ENCODE results near the gene MOCS3. TPM values are rescaled to one million over a fixed set of nuclear protein-coding genes. Genes with fewer than 3 reads are reported as not detected.

Gene MOCS3
- polyA plus RNA-seq, 2 of the 4 experiments (the other 2 are of a cell fraction), result 4.8 to 5.7 TPM

DNA sequence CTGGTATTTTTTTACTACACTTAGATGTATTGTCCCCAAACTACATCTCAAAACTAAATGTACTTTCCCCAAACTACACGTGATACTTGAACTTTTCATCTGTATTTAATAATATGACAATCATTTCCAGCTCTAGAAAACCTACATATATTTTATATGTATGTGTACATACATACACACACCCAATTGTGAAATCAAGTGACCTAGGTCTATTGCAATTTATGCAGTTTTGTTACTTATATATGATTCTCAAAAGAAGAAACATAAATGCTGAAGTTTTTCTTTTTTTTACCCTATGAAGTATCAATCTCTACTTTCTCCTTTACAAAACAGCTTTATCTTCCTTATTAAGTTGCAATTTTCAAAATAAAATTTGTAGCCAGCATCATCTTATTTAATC, 32.1 kb upstream of the MOCS3 start:
- TF ChIP-seq CHD2 (IDR thresholded peaks at IDR 0.05; ENCODE audit: low read length, partially characterized antibody), result no peak
- TF ChIP-seq KDM1A (IDR thresholded peaks at IDR 0.05; ENCODE audit: low read depth), result no peak
- TF ChIP-seq, protein P1, sequence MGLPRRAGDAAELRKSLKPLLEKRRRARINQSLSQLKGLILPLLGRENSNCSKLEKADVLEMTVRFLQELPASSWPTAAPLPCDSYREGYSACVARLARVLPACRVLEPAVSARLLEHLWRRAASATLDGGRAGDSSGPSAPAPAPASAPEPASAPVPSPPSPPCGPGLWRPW (IDR thresholded peaks at IDR 0.05), result no peak
- no peak for TF ChIP-seq SMC3 (IDR thresholded peaks at IDR 0.05)
- H3K4me1 ChIP-seq, result peaks cover 37% of the 10 kb centered on the region
- FAIRE-seq (no peak), ATAC-seq (no peak), DNase-seq (ENCODE audit: low read depth in 1 of 2, low spot score in 1 of 2) (no peak)
- WGBS (ENCODE audit: missing lambda C conversion rate), result 74% methylated on average over 1 of the region's 1 CpG
- H3K4me3 ChIP-seq, result no peak overlapping the region
- ChIA-PET CTCF (interaction anchor here (1.0 to 14.1 kb wide), 3 partner anchors 11 to 133 kb away, joined by 4 to 187 read pairs (median 167); partner anchors contain the start of gene BCAS4), POLR2A (no interaction called here)
- peak overlapping the region; percentile 96; the same call in 2 of the 3 replicates for H3K4me2 ChIP-seq
- H3K9me3 ChIP-seq, result no peaks in the 10 kb centered on the region
- H3K27ac ChIP-seq, result no peak overlapping the region

DNA sequence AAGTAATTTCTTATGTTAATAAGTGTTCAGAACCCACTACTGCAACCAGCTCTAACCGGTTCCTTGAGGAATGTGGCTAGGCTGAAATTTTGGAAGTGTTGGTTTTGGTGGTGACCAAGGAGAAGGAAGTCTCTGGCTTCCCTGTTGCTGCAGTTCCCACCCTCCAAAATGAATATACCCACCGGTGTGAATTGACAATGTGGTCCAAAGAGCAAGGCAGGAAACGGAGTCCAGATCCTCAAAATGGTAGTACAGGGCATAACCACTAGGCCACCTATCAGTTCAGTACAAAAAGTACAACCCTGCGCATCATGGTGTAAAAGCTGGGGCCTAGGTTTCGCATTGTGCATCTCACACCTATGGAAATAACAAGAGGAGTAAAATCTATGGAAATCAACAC, 30.1 kb upstream of the MOCS3 start:
- 71% methylated on average over 5 of the region's 5 CpGs for WGBS (ENCODE audit: missing lambda C conversion rate)

DNA sequence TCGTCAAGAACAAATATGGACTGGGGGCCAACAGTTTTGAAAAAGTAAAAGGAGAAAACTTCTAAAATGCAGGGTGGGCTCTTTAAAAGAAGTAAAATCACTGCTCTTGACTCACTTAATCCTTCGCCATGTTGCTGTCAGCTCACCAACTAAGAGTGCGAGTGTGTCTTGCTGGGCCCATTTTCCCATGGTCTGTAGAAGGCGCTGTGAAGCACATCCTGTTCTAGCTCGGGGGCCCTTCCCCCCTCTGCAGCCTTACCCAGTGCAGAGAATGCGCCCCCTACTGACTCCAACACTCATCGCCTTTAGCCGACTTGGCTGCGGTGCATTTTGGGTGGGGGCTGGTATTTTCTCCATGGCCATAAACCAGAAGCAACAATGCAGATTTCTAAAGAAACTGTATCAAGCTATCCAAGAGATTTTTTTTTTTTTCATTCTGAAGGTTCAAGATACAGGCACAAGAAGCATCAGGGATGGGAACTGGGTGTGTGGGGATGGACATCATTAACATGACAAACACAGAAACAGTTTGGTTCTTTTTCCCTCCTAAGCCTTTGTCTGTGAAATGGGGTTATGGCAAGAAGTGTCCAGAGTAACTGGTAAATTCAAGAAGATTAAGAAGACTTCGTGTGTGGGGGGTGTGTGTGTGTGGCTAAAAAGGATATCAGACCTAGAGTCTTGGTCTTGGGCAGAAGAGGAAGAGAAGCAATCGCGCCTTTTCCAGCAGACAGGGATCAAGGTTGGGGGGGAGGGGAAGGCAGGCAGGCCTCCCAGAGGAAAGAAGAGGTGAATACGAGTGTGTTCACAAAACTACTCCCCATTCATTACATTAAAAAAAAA, 29.1 kb upstream of the MOCS3 start:
- H3K9me3 ChIP-seq, result no peaks in the 10 kb centered on the region
- peak; percentile 61 for FAIRE-seq
- ChIA-PET POLR2A (interaction anchor here (0.6 to 3.9 kb wide), 3 partner anchors 27 to 135 kb away, joined by 3 to 34 read pairs (median 31); partner anchors contain the start of genes BCAS4, DPM1 and MOCS3), CTCF (interaction anchor here (0.5 to 14.1 kb wide), 39 partner anchors 8 to 1159 kb away, joined by 3 to 187 read pairs (median 5); partner anchors contain the start of genes BCAS4, DPM1 and MOCS3)
- H3K4me2 ChIP-seq, result peak overlapping the region; percentile 96
- peak overlapping the region; percentile 98 to 99 for H3K27ac ChIP-seq
- peaks cover 40% of the 10 kb centered on the region for H3K4me1 ChIP-seq
- peak; percentile 83 to 98 for DNase-seq (ENCODE audit: low read depth in 1 of 2, low spot score in 1 of 2)
- WGBS (ENCODE audit: missing lambda C conversion rate), result 3% methylated on average over 13 of the region's 13 CpGs
- peak overlapping the region; percentile 83 for H3K4me3 ChIP-seq
- ATAC-seq, result peak; percentile 64 to 87
- TF ChIP-seq EHF (CRISPR knock-in tag; IDR thresholded peaks at IDR 0.05), result peak; percentile 14; the same call in 1 of the 2 replicates
- peak; percentile 70; the same call in 1 of the 2 replicates for TF ChIP-seq TP53 (CRISPR knock-in tag; IDR thresholded peaks at IDR 0.05)
- TF ChIP-seq PHF8 (IDR thresholded peaks at IDR 0.05; ENCODE audit: borderline replicate concordance, low read depth), result no peak
- peak; percentile 75; the same call in 1 of the 2 replicates for TF ChIP-seq KDM1A (IDR thresholded peaks at IDR 0.05; ENCODE audit: low read depth)
- peak; percentile 99 for TF ChIP-seq CTCF (IDR thresholded peaks at IDR 0.05)
- TF ChIP-seq HMGXB4 (CRISPR knock-in tag; IDR thresholded peaks at IDR 0.05; ENCODE audit: borderline replicate concordance), result peak; percentile 87
- TF ChIP-seq, protein P2, sequence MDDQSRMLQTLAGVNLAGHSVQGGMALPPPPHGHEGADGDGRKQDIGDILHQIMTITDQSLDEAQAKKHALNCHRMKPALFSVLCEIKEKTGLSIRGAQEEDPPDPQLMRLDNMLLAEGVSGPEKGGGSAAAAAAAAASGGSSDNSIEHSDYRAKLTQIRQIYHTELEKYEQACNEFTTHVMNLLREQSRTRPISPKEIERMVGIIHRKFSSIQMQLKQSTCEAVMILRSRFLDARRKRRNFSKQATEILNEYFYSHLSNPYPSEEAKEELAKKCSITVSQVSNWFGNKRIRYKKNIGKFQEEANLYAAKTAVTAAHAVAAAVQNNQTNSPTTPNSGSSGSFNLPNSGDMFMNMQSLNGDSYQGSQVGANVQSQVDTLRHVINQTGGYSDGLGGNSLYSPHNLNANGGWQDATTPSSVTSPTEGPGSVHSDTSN (IDR thresholded peaks at IDR 0.05), result no peak
- no peak for TF ChIP-seq POLR2AphosphoS2 (conservative IDR thresholded peaks at IDR 0.05; ENCODE audit: low read length)
- TF ChIP-seq SMC3 (IDR thresholded peaks at IDR 0.05), result peak; percentile 76
- 0 out of 2 replicates have a peak, but pooled peaks have one; percentile 30 for TF ChIP-seq HOXB5 (CRISPR knock-in tag; IDR thresholded peaks at IDR 0.05)
- TF ChIP-seq MAZ (IDR thresholded peaks at IDR 0.05; ENCODE audit: borderline replicate concordance, low read depth, low read length), result peak; percentile 85; the same call in 1 of the 2 replicates
- TF ChIP-seq MYC (IDR thresholded peaks at IDR 0.05; ENCODE audit: borderline replicate concordance, low read length), result peak; percentile 25; the same call in 1 of the 2 replicates
- peak; percentile 57; the same call in 1 of the 2 replicates for TF ChIP-seq FOXS1 (CRISPR knock-in tag; IDR thresholded peaks at IDR 0.05)
- TF ChIP-seq HDAC2 (IDR thresholded peaks at IDR 0.05), result peak; percentile 59; the same call in 1 of the 2 replicates

More for the DNA sequence above, 30.1 kb upstream of the MOCS3 start:
- Histone ChIP-seq H3K4me3 (peak overlapping the region; percentile 83; the same call in 1 of the 3 replicates), H3K4me2 (peak overlapping the region; percentile 96), H3K4me1 (peaks cover 40% of the 10 kb centered on the region), H3K9me3 (no peaks in the 10 kb centered on the region), H3K27ac (no peak overlapping the region)
- FAIRE-seq (no peak), DNase-seq (ENCODE audit: low read depth in 1 of 2, low spot score in 1 of 2) (no peak), ATAC-seq (no peak)
- ChIA-PET POLR2A (interaction anchor here (1.3 kb wide), 1 partner anchor 12 kb away, joined by 3 read pairs; no protein-coding TSS in a partner anchor), CTCF (interaction anchor here (0.8 to 14.1 kb wide), 19 partner anchors 11 to 282 kb away, joined by 3 to 187 read pairs (median 6); partner anchors contain the start of gene BCAS4)
- TF ChIP-seq SREBF2 (IDR thresholded peaks at IDR 0.05), result no peak
- no peak for TF ChIP-seq KDM1A (IDR thresholded peaks at IDR 0.05; ENCODE audit: low read depth)
- no peak for TF ChIP-seq BHLHE40 (IDR thresholded peaks at IDR 0.05; ENCODE audit: low read depth, low read length)
- TF ChIP-seq, protein P2 (IDR thresholded peaks at IDR 0.05), result no peak
- no peak for TF ChIP-seq TP53 (CRISPR knock-in tag; IDR thresholded peaks at IDR 0.05)
- TF ChIP-seq CHD4 (IDR thresholded peaks at IDR 0.05; ENCODE audit: borderline replicate concordance), result no peak
- TF ChIP-seq NFE2L2 (conservative IDR thresholded peaks at IDR 0.05; ENCODE audit: low read length), result no peak
- TF ChIP-seq, protein P3, sequence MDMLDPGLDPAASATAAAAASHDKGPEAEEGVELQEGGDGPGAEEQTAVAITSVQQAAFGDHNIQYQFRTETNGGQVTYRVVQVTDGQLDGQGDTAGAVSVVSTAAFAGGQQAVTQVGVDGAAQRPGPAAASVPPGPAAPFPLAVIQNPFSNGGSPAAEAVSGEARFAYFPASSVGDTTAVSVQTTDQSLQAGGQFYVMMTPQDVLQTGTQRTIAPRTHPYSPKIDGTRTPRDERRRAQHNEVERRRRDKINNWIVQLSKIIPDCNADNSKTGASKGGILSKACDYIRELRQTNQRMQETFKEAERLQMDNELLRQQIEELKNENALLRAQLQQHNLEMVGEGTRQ (IDR thresholded peaks at IDR 0.05), result no peak
- TF ChIP-seq SMC3 (IDR thresholded peaks at IDR 0.05), result no peak
- no peak for TF ChIP-seq ZNF302 (CRISPR knock-in tag; IDR thresholded peaks at IDR 0.05)

All from A549 (cell line).